Esophagus muscularis mucosa (tissue), 4 donors: ENCODE measurements around the gene AURKA.

Experiments used
- CTCF ChIP-seq, 3 experiments: fragments of 200-600 bp in 2 of 3; fragments of 450-650 bp in 1 of 3; sonication (generic) in 2 of 3; IDR thresholded peaks; one replicate each; pipeline ENCODE4 v1.5.1; 2017 to 2019; ENCODE audit warnings: antibody characterized with exemption in 3 of 3, mild to moderate bottlenecking in 2 of 3, moderate library complexity in 1 of 3
- EP300 ChIP-seq: sonication (generic); formaldehyde crosslinking; IDR thresholded peaks from one replicate; pipeline ENCODE4 v1.6.1; 2017; ENCODE audit warnings: antibody characterized with exemption
- POLR2A ChIP-seq: fragments of 450-650 bp; IDR thresholded peaks from one replicate; pipeline ENCODE4 v1.6.1; 2017; ENCODE audit warnings: antibody characterized with exemption, moderate library complexity, mild to moderate bottlenecking, low read depth
- POLR2AphosphoS5 ChIP-seq, 2 donors: sonication (generic); formaldehyde crosslinking; IDR thresholded peaks; one replicate each; pipeline ENCODE4 v1.6.1; 2017; ENCODE audit warnings: antibody characterized with exemption in 2 of 2

DNA sequence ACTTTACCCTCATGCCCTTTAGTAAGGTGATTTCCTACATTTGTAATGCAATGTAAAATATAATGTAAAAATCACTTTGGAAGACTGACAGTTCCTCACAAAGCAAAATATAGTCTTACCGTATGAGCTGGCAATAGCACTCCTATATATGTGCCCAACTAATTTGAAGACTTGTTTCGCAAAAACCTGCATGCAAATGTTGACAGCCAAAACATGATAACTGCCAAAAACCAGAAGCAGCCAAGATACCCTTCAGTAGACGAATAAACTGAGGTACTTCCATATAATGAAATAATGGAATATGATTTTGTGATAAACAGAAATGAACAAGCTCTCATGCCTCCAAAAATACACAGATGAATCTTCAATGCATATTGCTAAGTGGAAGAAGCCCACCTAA, 13.6 kb downstream of the AURKA start:
- TF ChIP-seq POLR2AphosphoS5 (IDR thresholded peaks at IDR 0.05) = no peak
- TF ChIP-seq CTCF (IDR thresholded peaks at IDR 0.05) = no peak
- no peak for TF ChIP-seq POLR2A
- TF ChIP-seq EP300 = no peak
